ENCODE measurements around the gene RAB26. TPM values are rescaled to one million over a fixed set of nuclear protein-coding genes. Genes with fewer than 3 reads are reported as not detected.
A peak's percentile ranks its signal among the peaks of the same experiment; 100 is the strongest.

The RAB26 gene
- total RNA-seq, 2 experiments from 2014 or later: 0.26 to 0.31 TPM

GRCh38 chr16:2158262-2158638, 9.8 kb downstream of the RAB26 start:
- Mint-ChIP-seq H3K4me3 (no peak overlapping the region), H3K27ac (no peak overlapping the region), H3K36me3 (ENCODE audit: low read depth) (peaks cover 21% of the 10 kb centered on the region), H3K27me3 (ENCODE audit: low read depth) (no peaks in the 10 kb centered on the region), H3K4me1 (ENCODE audit: low read depth) (peaks cover 28% of the 10 kb centered on the region), H3K9me3 (ENCODE audit: insufficient read depth) (no peaks in the 10 kb centered on the region)
- no peak for ATAC-seq
- ChIA-PET POLR2A (no interaction called here), CTCF (no interaction called here)
- no peak for DNase-seq

- no peak overlapping the region for H3K4me3 Mint-ChIP-seq
- ChIA-PET POLR2A (interaction anchor here (1.0 kb wide), 1 partner anchor 361 kb away, joined by 3 read pairs; no protein-coding TSS in a partner anchor), CTCF (no interaction called here)
- no peaks in the 10 kb centered on the region for H3K27me3 Mint-ChIP-seq (ENCODE audit: low read depth)
- H3K27ac Mint-ChIP-seq: peak overlapping the region; percentile 34
- peaks cover 22% of the 10 kb centered on the region for H3K4me1 Mint-ChIP-seq (ENCODE audit: low read depth)
- H3K36me3 Mint-ChIP-seq (ENCODE audit: low read depth): peaks cover 13% of the 10 kb centered on the region
- DNase-seq: no peak
- ATAC-seq: no peak
- H3K9me3 Mint-ChIP-seq (ENCODE audit: insufficient read depth): no peaks in the 10 kb centered on the region
These were observed 10.9 kb downstream of the RAB26 start for GRCh38 chr16:2159175-2159838.

- DNase-seq (no peak), ATAC-seq (no peak)
- no peaks in the 10 kb centered on the region for H3K9me3 Mint-ChIP-seq (ENCODE audit: insufficient read depth)
- H3K36me3 Mint-ChIP-seq (ENCODE audit: low read depth): peaks cover 9% of the 10 kb centered on the region
- H3K27me3 Mint-ChIP-seq (ENCODE audit: low read depth): no peaks in the 10 kb centered on the region
- ChIA-PET CTCF (no interaction called here), POLR2A (no interaction called here)
- H3K4me3 Mint-ChIP-seq: no peak overlapping the region
- peaks cover 22% of the 10 kb centered on the region for H3K4me1 Mint-ChIP-seq (ENCODE audit: low read depth)
- H3K27ac Mint-ChIP-seq: no peak overlapping the region
These were observed 12.6 kb downstream of the RAB26 start for GRCh38 chr16:2160915-2161551.

GRCh38 chr16:2161911-2162310, 13.5 kb downstream of the RAB26 start:
- no peaks in the 10 kb centered on the region for H3K9me3 Mint-ChIP-seq (ENCODE audit: insufficient read depth)
- peaks cover 12% of the 10 kb centered on the region for H3K36me3 Mint-ChIP-seq (ENCODE audit: low read depth)
- CTCF ChIA-PET: interaction anchor here (1.2 kb wide), 1 partner anchor 158 kb away, joined by 3 read pairs; no protein-coding TSS in a partner anchor
- H3K4me3 Mint-ChIP-seq: no peak overlapping the region
- H3K4me1 Mint-ChIP-seq (ENCODE audit: low read depth): peaks cover 14% of the 10 kb centered on the region
- ATAC-seq: no peak
- no peaks in the 10 kb centered on the region for H3K27me3 Mint-ChIP-seq (ENCODE audit: low read depth)
- POLR2A ChIA-PET: no interaction called here
- no peak overlapping the region for H3K27ac Mint-ChIP-seq
- DNase-seq: no peak

GRCh38 chr16:2162676-2163118, 14.3 kb downstream of the RAB26 start:
- peaks cover 13% of the 10 kb centered on the region for H3K36me3 Mint-ChIP-seq (ENCODE audit: low read depth)
- no peak overlapping the region for H3K4me3 Mint-ChIP-seq
- POLR2A ChIA-PET: no interaction called here
- no peak overlapping the region for H3K27ac Mint-ChIP-seq
- H3K9me3 Mint-ChIP-seq (ENCODE audit: insufficient read depth): no peaks in the 10 kb centered on the region
- CTCF ChIA-PET: interaction anchor here (1.2 kb wide), 1 partner anchor 159 kb away, joined by 3 read pairs; no protein-coding TSS in a partner anchor
- H3K27me3 Mint-ChIP-seq (ENCODE audit: low read depth): no peaks in the 10 kb centered on the region
- DNase-seq: no peak
- H3K4me1 Mint-ChIP-seq (ENCODE audit: low read depth): peaks cover 6% of the 10 kb centered on the region
- no peak for ATAC-seq

- no peaks in the 10 kb centered on the region for H3K27me3 Mint-ChIP-seq (ENCODE audit: low read depth)
- no peak overlapping the region for H3K4me3 Mint-ChIP-seq
- ATAC-seq (no peak), DNase-seq (no peak)
- POLR2A ChIA-PET: no interaction called here
- no peaks in the 10 kb centered on the region for H3K9me3 Mint-ChIP-seq (ENCODE audit: insufficient read depth)
- H3K27ac Mint-ChIP-seq: peak overlapping the region; percentile 32
- CTCF ChIA-PET: no interaction called here
- H3K36me3 Mint-ChIP-seq (ENCODE audit: low read depth): peaks cover 13% of the 10 kb centered on the region
- peaks cover 2% of the 10 kb centered on the region for H3K4me1 Mint-ChIP-seq (ENCODE audit: low read depth)
These were observed 14.9 kb downstream of the RAB26 start for GRCh38 chr16:2163211-2163881.

GRCh38 chr16:2165861-2166260, 17.4 kb downstream of the RAB26 start:
- POLR2A ChIA-PET: no interaction called here

GRCh38 chr16:2166263-2167067, 18.0 kb downstream of the RAB26 start:
- H3K27me3 Mint-ChIP-seq (ENCODE audit: low read depth): no peaks in the 10 kb centered on the region
- no peaks in the 10 kb centered on the region for H3K9me3 Mint-ChIP-seq (ENCODE audit: insufficient read depth)
- H3K27ac Mint-ChIP-seq: peak overlapping the region; percentile 64
- DNase-seq (no peak), ATAC-seq (no peak)
- ChIA-PET POLR2A (no interaction called here), CTCF (no interaction called here)
- H3K4me3 Mint-ChIP-seq: no peak overlapping the region
- peaks cover 13% of the 10 kb centered on the region for H3K36me3 Mint-ChIP-seq (ENCODE audit: low read depth)
- H3K4me1 Mint-ChIP-seq (ENCODE audit: low read depth): no peaks in the 10 kb centered on the region

More at GRCh38 chr16:2165861-2166260, 17.4 kb downstream of the RAB26 start:
- Mint-ChIP-seq H3K9me3 (ENCODE audit: insufficient read depth) (no peaks in the 10 kb centered on the region), H3K36me3 (ENCODE audit: low read depth) (peaks cover 13% of the 10 kb centered on the region), H3K4me3 (no peak overlapping the region), H3K27ac (peak overlapping the region; percentile 64), H3K4me1 (ENCODE audit: low read depth) (no peaks in the 10 kb centered on the region), H3K27me3 (ENCODE audit: low read depth) (no peaks in the 10 kb centered on the region)
- CTCF ChIA-PET: no interaction called here
- ATAC-seq (no peak), DNase-seq (no peak)

- no peaks in the 10 kb centered on the region for H3K27me3 Mint-ChIP-seq (ENCODE audit: low read depth)
- peaks cover 13% of the 10 kb centered on the region for H3K36me3 Mint-ChIP-seq (ENCODE audit: low read depth)
- H3K27ac Mint-ChIP-seq: no peak overlapping the region
- no peaks in the 10 kb centered on the region for H3K9me3 Mint-ChIP-seq (ENCODE audit: insufficient read depth)
- no peaks in the 10 kb centered on the region for H3K4me1 Mint-ChIP-seq (ENCODE audit: low read depth)
- CTCF ChIA-PET: no interaction called here
- no peak overlapping the region for H3K4me3 Mint-ChIP-seq
- no peak for ATAC-seq
- no peak for DNase-seq
- POLR2A ChIA-PET: no interaction called here
These were observed 18.7 kb downstream of the RAB26 start for GRCh38 chr16:2167068-2167638.

GRCh38 chr16:2170080-2170479, 21.7 kb downstream of the RAB26 start:
- Mint-ChIP-seq H3K4me3 (no peak overlapping the region), H3K27me3 (ENCODE audit: low read depth) (no peaks in the 10 kb centered on the region), H3K36me3 (ENCODE audit: low read depth) (peaks cover 17% of the 10 kb centered on the region), H3K27ac (no peak overlapping the region), H3K9me3 (ENCODE audit: insufficient read depth) (no peaks in the 10 kb centered on the region), H3K4me1 (ENCODE audit: low read depth) (no peaks in the 10 kb centered on the region)
- DNase-seq (no peak), ATAC-seq (no peak)
- CTCF ChIA-PET: no interaction called here
- POLR2A ChIA-PET: no interaction called here

GRCh38 chr16:2170587-2171435, 22.4 kb downstream of the RAB26 start:
- no peak for ATAC-seq
- no peaks in the 10 kb centered on the region for H3K9me3 Mint-ChIP-seq (ENCODE audit: insufficient read depth)
- POLR2A ChIA-PET: no interaction called here

More at GRCh38 chr16:2170587-2171435, 22.4 kb downstream of the RAB26 start:
- CTCF ChIA-PET: no interaction called here
- no peak for DNase-seq
- H3K4me3 Mint-ChIP-seq: no peak overlapping the region
- H3K36me3 Mint-ChIP-seq (ENCODE audit: low read depth): peaks cover 15% of the 10 kb centered on the region
- no peak overlapping the region for H3K27ac Mint-ChIP-seq
- no peaks in the 10 kb centered on the region for H3K4me1 Mint-ChIP-seq (ENCODE audit: low read depth)
- no peaks in the 10 kb centered on the region for H3K27me3 Mint-ChIP-seq (ENCODE audit: low read depth)

Data from activated CD8-positive, alpha-beta T cell treated with anti-CD3 and anti-CD28 coated beads, Interleukin-2, amount 10 ng/mL, durations not matched to agents 7 days and 5 days (primary cell).